Suprapubic skin (tissue), 3 donors: Measurements from ENCODE around the gene REN.

Source experiments
- POLR2AphosphoS5 ChIP-seq, 3 donors: sonication (generic); formaldehyde crosslinking; IDR thresholded peaks; one replicate each; pipeline ENCODE4 v1.6.1; 2017; ENCODE audit warnings: antibody characterized with exemption in 3 of 3
- TF ChIP-seq, protein P1 (sequence below), 2 donors: fragments of 200-600 bp in 1 of 2; fragments of 450-650 bp in 1 of 2; sonication (generic) in 1 of 2; IDR thresholded peaks; one replicate each; pipeline ENCODE4 v1.5.1; 2016 to 2019; ENCODE audit warnings: antibody characterized with exemption in 2 of 2, mild to moderate bottlenecking in 1 of 2, moderate library complexity in 1 of 2

DNA sequence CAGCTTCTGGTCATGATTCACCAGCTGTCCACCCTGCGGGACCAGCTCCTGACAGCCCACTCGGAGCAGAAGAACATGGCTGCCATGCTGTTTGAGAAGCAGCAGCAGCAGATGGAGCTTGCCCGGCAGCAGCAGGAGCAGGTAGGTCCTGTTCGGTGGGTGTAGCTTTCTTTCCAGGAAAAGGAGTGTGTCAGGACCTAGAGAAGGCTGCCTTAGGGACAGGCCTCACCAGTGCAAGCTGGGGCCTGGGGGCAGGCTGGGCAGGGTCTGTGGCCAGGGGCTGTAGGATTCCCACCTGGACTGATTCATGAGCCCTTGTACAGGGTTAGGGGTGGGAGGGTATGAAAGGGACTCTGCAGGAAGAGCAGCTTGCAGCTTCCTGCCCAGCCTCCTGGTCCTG is 49.6 kb downstream of the REN start:
- TF ChIP-seq, protein P1, sequence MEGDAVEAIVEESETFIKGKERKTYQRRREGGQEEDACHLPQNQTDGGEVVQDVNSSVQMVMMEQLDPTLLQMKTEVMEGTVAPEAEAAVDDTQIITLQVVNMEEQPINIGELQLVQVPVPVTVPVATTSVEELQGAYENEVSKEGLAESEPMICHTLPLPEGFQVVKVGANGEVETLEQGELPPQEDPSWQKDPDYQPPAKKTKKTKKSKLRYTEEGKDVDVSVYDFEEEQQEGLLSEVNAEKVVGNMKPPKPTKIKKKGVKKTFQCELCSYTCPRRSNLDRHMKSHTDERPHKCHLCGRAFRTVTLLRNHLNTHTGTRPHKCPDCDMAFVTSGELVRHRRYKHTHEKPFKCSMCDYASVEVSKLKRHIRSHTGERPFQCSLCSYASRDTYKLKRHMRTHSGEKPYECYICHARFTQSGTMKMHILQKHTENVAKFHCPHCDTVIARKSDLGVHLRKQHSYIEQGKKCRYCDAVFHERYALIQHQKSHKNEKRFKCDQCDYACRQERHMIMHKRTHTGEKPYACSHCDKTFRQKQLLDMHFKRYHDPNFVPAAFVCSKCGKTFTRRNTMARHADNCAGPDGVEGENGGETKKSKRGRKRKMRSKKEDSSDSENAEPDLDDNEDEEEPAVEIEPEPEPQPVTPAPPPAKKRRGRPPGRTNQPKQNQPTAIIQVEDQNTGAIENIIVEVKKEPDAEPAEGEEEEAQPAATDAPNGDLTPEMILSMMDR (IDR thresholded peaks at IDR 0.05), result no peak
- TF ChIP-seq POLR2AphosphoS5 (IDR thresholded peaks at IDR 0.05), result no peak
